Measurements from ENCODE around the gene SLC25A1.
"Not testable (repeated sequence)": the region's sequence is repeated elsewhere in the genome, so short reads cannot be mapped to it uniquely, and the experiment has no call there.

SLC25A1 gene

DNA sequence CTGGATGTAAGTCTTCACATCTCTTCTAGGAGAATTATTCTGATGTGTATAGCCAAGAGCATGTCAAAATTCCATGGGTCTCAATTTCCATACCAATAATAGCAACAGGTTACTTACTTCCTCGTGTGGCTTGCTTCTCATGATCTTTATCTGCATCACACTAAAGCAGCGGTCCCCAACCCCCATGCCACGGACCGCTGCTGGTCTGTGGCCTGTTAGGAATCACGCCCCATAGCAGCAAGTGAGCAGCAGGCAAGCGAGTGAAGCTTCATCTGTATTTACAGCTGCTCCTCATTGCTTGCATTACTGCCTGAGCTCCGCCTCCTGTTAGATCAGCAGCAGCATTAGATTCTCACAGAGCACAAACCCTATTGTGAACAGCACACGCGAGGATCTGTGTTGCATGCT lies 28.9 kb upstream of the SLC25A1 start:
- no peak for DNase-seq (ENCODE audit: extremely low read depth in 1 of 2, low read depth in 1 of 2)

DNA sequence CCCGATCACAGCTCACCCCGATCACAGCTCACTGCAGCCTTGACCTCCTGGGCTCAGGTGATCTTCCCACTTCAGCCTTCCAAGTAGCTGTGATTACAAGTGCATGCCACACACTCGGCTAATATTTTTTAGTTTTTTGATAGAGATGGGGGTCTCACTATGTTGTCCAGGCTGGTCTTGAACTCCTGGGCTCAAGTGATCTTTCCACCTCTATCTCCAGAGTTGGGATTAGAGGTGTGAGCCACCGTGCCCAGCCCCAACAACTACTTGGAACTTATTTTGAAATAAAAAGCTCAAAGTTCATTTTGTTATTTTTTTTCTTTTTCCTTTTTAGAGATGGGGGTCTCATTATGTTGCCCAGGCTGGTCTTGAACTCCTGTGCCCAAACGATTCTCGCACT lies 27.8 kb upstream of the SLC25A1 start:
- DNase-seq (ENCODE audit: extremely low read depth in 1 of 2, low read depth in 1 of 2) = no peak

DNA sequence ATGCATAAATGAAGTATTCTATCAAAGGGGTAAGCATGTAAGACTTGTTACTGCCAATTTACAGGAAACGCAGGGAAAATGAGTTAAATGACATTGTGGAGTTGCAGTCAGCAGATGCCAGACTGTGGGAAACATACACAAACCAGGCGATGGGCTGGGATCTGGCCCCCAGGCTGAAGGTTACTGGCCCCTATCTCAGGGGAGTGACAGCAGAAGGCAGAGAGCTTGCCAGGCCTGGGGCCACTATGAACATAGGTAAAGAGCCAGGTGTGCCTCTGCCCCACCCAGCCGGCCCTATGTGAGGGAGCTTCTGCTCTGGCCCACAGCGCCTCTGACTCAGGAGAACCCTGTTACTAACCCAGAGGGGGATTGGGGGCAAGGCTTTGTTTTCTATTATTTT lies 26.1 kb upstream of the SLC25A1 start:
- no peak for DNase-seq (ENCODE audit: extremely low read depth in 1 of 2, low read depth in 1 of 2)

DNA sequence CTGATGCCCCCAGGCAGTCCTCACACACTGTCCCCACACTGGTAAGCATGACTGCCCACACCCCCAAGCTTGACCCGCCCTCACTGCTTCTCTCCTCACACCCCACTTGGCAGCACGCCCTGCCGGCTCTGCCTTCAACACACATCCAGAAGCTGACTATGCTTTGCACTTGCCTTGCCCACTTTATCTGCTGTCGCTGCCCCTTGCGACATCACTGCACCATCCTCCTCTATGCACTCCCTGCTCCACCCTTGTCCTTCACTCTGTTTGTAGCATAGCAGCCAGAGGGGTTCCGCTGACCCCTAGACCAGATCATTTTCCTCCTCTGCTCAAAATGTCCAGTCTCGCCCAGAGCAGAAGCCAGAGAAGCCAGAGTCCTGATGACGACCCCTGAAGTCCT lies 25.3 kb upstream of the SLC25A1 start:
- no peak for DNase-seq (ENCODE audit: extremely low read depth in 1 of 2, low read depth in 1 of 2)

DNA sequence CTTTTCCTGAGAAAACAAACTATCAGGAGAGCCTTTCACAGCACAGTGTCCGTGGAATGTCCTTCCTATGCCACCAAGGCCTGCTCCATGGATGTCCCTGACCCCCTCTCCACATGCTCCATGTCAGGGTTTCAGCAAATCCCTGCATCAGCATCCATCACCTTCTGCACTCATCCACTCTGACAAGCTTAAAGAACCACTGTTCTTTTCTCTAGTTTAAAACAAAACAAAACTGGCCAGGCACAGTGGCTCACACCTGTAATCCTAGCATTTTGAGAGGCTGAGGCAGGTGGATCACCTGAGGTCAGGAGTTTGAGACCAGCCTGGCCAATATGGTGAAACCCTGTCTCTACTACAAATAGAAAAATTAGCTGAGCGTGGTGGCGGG lies 24.3 kb upstream of the SLC25A1 start:
- DNase-seq (ENCODE audit: extremely low read depth in 1 of 2, low read depth in 1 of 2) = not testable (repeated sequence)

DNA sequence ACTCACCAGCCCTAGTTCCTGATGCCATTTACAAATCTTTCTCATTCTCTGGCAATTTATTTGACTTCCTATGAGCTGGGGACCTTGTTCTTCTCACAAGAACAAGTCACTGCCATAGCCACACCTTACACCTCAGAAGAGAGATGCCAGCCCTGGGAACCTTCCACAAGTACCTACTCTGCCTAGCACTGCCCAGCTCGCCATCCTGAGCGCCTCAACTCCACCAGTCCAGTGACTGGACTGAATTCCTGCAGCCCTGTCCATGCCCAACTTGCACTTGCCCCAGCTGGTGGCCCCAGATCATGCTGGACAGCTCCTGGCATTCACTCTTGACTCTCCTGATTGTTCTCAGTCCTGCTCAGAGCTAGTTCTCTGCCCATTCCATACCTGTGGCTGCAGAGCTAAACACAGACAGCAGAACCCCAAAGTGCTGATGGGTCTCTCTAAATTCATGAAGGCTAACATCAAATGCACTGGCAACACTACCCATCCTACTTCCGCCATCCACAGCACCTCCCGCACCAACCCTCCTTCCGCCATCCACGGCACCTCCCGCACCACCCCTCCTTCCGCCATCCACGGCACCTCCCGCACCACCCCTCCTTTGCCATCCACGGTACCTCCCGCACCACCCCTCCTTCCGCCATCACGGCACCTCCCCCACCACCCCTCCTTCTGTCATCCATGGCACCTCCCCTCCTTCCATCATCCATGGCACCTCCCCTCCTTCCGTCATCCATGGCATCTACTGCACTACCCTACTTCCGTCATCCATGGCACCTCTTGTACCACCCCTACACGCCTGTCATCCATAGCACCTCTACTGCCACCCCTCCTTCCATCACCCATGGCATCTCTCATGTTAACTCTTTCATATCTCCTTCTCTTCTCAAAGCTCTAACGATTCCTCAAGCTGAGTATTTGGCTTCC lies 23.6 kb upstream of the SLC25A1 start:
- DNase-seq (ENCODE audit: extremely low read depth in 1 of 2, low read depth in 1 of 2) = no peak

DNA sequence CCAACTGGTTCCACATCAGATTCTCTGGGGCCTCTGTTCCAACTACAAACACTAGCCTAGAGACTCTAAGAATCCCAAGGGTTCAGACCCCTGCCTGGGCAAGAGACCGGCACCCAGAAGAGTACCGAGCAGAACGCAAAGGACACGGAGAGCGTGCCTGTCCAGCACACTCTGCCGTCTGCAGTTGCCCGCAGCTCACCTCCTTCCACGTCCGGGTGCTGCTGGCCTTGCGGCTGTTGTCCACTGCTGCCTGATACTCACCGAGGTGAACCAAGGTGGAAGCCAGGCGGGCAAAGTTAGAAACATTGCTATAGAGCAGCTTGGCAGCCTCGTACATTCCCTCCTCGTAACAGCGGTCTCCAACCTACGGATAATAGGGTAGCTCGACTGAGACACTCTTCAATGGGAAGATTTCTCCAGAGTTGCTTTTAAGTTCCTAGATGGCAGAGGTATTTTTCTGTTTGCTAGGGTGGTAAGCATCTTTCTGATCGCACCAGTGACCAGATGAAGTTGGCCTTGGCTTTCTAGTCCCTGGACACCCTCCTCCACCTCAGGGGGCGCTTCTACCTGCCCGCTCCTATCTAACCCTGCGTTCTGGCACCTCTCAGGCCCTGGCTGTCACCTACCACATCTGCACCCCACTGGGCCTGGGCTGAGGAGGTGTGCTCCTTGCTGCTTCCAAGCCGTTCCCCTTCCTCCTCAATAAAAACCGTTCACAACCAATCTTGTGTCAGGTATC lies 22.8 kb upstream of the SLC25A1 start:
- DNase-seq (ENCODE audit: extremely low read depth in 1 of 2, low read depth in 1 of 2) = no peak

DNA sequence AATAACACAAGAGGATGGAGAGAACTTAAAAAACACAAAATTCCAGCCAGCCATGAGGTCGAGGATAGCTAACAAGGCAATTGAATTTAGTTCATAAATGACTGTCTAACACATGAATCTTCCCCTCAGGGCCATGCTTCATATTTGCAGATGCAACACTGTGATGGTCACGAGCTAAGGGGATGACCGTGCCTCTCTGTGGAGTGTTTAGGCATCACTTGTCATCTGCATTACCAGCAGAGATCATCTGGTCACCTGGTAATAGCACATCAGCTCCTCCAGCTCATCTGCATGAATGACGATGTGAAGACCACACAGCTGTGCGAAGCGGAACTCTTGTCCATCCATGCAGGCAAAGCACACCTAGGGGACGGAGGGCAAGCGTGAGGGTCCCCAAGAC lies 20.9 kb upstream of the SLC25A1 start:
- DNase-seq (ENCODE audit: extremely low read depth in 1 of 2, low read depth in 1 of 2) = no peak

DNA sequence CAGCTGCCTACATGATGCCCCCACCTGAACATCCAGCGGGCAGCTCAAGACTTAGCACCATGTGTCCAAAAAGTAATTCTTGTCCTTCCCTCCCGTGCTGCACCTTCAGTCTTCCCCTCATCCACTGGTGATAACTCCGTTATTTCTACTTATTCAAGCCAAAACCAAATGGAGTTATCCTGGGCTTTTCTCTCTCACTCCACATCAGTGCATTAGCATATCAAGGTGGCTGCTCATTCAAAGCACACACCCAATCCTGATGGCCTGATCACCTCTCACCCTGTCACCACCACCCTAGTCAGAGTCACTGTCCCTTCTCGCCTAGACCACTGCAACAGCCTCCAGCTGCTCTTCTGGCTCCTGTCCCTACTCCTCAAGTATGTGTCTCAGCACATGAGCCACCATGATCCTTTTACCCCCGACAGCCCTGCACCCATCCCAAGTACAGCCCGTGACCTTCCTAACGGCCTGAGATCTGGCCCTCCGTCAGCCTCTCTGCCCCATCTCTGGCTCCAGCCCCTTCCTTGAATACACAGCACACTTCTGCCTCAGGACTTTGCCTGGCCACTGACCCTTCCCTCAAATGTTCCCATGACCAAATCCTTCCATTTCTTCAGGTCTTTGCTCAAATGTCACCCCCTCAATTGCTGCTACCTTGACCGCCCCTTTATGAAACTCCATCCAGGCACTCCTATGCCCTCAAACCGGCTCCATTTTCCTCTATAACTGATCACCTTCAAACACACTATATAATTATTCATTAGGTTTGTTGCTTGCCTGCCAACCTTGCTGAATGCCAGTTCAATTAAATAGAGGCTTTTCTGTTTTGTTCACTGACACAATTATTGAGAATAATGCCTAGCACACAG lies 19.7 kb upstream of the SLC25A1 start:
- DNase-seq (ENCODE audit: extremely low read depth in 1 of 2, low read depth in 1 of 2) = no peak

DNA sequence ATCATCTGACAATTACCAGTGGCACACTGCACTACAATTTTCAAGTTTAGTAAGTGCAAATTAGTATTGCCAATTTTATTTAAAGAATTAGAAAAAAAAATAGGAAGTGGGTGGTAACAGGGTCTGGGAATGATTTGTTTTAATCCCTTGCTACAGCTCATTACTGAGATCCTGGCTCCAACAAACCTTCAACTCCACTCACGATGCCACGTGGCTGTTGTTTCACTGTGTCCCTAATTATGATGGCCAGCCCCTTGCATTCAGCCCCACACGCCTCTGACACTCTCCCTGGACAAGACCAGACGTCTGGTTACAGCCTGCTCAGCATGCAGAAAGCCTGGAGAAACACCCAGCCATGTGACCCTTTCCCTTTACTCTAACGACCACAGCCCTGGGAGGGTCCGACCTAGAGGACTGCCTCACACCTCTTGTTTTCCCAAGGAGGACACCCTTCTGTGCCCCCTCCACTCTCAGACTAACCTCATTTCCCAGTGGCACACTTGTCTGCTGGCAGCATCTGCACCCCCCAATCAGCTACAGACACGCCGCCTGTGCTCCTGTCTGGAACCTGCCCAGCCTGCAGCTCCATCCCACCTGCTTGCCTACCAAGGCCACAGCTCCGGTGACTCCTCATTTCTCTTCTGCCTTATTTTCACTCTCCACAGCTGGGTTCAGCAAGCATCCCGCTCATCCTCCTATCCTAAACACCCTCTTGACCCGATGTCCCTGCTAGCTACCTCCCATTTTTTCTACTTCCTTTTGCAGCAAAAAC lies 18.5 kb upstream of the SLC25A1 start:
- DNase-seq (ENCODE audit: extremely low read depth in 1 of 2, low read depth in 1 of 2) = no peak

DNA sequence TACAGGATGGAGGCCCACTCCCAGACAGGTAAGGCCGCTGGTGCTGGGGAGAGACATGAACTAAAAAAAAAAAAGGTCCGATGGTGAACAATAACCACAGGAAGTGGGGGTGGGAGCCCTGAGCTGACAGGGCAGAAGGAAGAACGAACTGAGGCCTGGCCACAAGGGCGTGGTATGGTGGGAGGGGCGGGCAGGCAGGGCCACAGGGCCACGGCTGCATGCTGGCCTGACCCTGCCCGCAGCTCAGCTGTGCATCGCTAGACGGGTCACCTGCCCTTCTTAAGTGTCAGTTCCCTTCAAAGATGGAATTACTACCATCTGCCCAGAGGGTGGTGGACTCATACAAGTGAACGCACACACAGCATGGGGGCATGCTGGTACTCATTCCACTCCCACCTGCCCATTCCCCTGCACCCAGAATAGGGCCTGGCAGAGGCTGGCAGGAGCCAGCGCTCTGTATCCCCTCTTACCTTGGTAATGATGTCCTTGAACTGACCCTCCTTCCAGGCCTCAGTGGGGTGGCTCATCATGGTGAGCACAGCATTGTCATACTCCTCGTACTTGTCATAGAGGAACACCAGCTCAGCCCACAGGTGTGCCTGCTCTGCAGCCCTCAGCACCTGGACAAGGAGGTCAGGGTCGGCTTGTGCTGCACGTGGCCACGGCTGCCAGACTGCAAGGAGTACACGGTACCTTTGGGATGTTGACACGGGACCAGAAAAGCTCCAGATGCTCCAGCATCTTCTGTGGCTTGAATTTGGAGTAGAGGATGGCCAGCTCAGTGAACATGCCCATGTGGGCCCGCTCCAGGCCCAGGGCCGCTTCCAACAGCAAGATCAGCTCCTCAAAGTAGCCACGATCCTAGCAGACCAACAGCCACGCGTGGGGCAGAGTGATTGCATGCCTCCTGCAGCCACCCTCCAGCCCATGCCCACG lies 17.5 kb upstream of the SLC25A1 start:
- no peak for DNase-seq (ENCODE audit: extremely low read depth in 1 of 2, low read depth in 1 of 2)

DNA sequence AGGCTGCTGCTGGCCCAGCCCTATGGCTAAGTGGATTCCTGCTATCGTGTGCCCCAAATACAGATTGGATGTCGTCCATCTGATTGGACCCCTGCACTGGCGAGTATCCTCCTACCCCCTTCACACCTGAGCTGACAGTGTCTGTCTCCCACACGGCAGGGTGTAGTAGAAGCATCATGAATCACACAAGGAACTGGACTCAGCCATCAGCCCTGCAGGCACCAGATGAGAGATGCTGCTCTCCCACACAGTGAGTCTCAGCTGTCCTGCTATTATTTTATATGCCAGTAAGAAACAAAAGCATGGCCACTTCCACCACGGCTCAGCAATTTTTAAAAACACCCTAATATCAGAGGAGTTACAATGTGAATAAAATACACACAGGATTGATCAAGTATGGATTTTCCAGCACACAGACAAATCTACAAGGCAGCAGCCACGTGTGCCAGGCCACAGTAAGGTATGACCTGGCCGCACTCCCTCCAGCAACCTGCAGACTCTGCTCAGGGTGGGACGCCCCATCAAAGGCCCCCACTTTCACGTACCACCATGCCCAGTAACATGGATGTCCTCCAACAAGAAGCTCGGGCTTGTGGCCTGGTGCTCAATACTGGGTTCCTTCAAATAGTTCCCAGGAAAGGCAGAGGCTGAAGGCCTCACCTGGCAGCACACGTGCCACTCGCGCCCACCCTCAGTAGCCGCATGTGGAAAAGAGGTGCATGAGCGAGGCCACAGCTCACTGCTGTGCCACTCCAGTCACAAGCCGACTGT lies 16.4 kb upstream of the SLC25A1 start:
- DNase-seq (ENCODE audit: extremely low read depth in 1 of 2, low read depth in 1 of 2) = no peak

DNA sequence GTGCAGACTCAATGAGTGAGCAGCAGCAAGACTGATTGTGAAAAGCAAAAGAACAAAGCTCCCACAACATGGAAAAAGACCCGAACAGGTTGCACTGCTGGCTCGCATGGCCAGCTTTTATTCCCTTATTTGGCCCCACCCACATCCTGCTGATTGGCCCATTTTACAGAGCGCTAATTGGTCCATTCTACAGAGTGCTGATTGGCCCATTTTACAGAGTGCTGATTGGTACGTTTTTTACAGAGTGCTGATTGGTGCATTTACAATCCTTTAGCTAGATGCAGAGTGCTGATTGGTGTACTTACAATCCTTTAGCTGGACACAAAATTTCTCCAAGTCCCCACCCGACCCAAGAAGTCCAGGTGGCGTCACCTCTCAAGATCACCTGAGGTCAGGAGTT lies 15.3 kb upstream of the SLC25A1 start:
- DNase-seq (ENCODE audit: extremely low read depth in 1 of 2, low read depth in 1 of 2) = no peak

DNA sequence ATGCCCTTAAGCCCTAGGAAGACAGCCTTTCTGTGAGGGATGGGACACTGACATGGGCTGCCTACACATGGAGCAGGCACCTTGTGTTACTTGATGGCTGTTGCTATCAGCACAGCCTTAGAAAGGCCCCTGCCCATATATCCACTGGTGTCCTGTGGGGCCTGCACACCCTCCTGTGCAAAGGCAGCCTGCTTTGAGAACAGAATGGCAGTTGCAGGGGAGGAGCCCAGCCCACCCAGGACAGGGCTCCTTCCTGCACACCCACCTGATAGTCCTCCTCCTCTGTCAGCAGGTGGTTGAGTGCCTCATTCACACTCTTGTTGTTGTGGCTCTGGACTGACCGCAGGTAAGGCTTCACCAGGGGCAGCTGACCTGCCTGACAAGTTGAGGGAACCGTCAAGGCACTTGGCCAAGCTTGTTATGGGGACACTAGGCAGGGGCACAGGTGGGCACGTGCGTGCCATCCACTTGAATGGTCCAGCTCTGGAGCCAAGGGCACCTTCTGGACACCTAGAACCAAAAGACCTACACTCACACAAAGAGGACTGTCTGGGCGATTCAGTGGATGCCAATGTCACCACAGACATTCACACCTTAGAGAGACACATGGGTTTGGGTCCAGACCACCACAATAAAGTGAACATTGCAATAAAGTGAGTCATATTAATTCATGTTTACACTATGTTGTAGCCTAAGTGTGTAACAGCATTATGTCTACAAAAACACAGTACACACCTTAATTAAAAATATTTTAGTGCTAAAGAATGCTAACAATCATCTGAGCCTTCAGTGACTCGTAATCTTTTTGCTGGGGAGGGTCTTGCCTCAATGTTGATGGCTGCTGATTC lies 9.4 kb upstream of the SLC25A1 start:
- no peak for DNase-seq (ENCODE audit: extremely low read depth in 1 of 2, low read depth in 1 of 2)

DNA sequence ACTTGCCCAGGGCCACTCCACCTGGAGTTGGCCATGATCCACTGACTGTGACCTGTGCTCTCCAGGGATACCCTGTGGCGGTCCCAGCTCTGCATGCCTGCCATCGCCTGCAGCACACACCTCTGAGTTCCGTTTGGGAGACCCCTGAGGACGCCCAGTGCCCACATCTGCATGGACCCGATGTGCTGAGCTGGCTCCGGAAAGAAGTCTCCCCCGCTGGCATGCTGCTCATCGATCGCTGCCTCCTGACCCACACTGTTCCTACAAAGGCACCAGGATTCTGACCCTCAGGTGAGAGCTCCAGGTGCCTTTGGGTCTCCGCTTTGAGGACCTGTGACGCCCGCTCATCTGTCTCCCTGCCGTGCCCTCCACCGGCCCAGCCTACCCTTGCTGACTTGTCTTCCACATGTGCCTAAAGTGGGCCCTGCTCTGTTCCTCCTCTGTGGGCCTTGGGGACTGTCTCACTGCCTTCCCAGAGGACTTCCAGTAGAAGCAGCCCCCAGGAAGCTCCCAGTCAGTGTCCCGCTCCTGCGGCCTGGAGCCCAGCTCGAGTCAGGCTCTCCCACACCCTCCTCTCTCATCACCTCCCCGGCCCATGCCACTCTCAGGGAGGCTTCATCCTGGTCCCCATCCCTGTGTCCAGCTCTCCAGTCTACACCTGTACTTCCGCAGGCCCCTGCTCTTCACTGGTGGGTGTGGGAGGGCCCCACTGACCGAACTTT lies 5.9 kb upstream of the SLC25A1 start:
- no peak for DNase-seq (ENCODE audit: extremely low read depth in 1 of 2, low read depth in 1 of 2)

DNA sequence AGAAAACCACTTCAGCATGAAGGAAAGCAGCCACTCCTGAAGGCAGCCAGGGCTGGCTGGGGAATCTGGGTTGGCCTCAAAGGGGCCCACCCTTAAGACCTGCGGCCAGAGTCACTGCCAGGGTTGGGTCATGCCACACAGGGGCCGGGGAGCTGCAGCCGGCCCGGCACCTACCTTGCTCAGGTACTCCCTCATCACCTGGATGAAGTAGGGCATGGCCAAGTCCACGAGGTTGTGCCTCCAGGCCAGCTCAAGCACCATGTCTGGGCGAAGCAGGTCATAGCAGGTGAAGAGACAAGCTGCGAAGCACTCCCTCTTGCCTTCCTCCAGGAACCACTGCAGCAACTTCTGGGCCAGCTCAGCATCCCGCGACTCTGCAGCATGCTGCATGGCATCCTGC lies 4.7 kb upstream of the SLC25A1 start:
- no peak for DNase-seq (ENCODE audit: extremely low read depth in 1 of 2, low read depth in 1 of 2)

DNA sequence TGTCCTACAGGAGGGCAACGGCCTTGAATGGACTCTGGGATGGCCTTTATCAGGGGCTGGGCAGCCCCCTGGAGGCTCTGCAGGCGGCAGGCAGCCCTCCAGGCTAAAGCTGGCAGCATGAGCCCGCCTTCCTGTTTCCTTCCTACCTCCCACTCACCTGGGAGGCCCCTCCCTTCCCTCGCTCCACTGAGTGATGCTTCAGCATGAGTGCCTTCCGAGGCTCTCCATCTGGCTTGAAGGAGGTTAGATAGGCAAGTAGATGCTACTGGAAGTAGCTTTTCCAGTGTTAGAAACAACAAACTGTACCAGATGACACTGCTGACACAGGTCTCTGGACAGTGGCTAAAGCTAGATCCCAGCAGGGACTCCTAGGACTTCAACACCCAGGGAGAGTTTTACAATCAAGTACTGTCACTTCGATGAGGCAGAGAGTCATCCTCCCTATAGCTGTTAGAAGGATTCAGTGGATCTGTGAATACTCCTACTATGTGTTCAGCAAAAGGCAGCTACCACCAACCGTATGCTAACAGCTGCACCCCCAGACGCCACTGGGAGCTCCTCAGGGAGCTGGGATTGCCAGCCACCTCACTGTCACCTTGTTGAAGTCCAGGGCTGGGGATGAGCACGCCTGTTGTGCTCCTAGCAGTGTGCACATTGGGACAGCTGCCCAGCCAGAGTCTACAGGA lies 4.1 kb upstream of the SLC25A1 start:
- no peak for DNase-seq (ENCODE audit: extremely low read depth in 1 of 2, low read depth in 1 of 2)

All from stimulated activated CD8-positive, alpha-beta memory T cell treated with anti-CD3 and anti-CD28 coated beads, Interleukin-7, amount 100 ng/mL, for 48 hours (primary cell).